ENCODE measurements around the gene ABCC1. TPM values are rescaled to one million over a fixed set of nuclear protein-coding genes. Genes with fewer than 3 reads are reported as not detected.

Gene ABCC1
- polyA plus RNA-seq, 3 donors, result 1.4 to 23.6 (median 3.0) TPM

- WGBS (ENCODE audit: insufficient coverage), result 81% methylated on average over 3 of the region's 4 CpGs
- H3K4me3 Mint-ChIP-seq, result no peak overlapping the region
- intact Hi-C loops (cut with micrococcal nuclease), result no loop called here
Measured at GRCh38 chr16:16019488-16019887, 70.1 kb downstream of the ABCC1 start.

GRCh38 chr16:16020291-16020690, 70.9 kb downstream of the ABCC1 start:
- Histone ChIP-seq H3K4me3 (replicated peaks in 1 of 3; ENCODE audit: low read depth in 2 of 3, low read length in 3 of 3) (no peak overlapping the region), H3K9me3 (replicated peaks in 1 of 2; ENCODE audit: control insufficient read depth in 1 of 2, insufficient read depth in 1 of 2, low read length in 2 of 2) (no peaks in the 10 kb centered on the region), H2AFZ (ENCODE audit: insufficient read depth, low read depth, low read length, poor library complexity, severe bottlenecking) (no peak overlapping the region), H3K27me3 (ENCODE audit: control insufficient read depth in 2 of 2, insufficient read depth in 2 of 2, low read length in 2 of 2) (no peaks in the 10 kb centered on the region), H3K36me3 (replicated peaks in 1 of 2; ENCODE audit: control insufficient read depth in 1 of 2, insufficient read depth in 2 of 2, low read length in 2 of 2) (peaks cover 36 to 97% of the 10 kb centered on the region in 2 donors), H3K4me2 (replicated peaks; ENCODE audit: extremely low read depth, low read length, poor library complexity, severe bottlenecking) (no peak overlapping the region), H3K79me2 (ENCODE audit: insufficient read depth, low read length) (no peaks in the 10 kb centered on the region), H3K4me1 (ENCODE audit: control insufficient read depth in 1 of 2, insufficient read depth in 2 of 2, low read length in 2 of 2) (peaks cover 2 to 8% of the 10 kb centered on the region in 2 donors), H3K9ac (ENCODE audit: insufficient read depth, low read length, poor library complexity, severe bottlenecking) (no peak overlapping the region), H4K20me1 (ENCODE audit: insufficient read depth, low read length) (peaks cover 30% of the 10 kb centered on the region), H3K27ac (ENCODE audit: low read depth in 1 of 2, low read length in 2 of 2) (no peak overlapping the region)
- TF ChIP-seq, protein P1, sequence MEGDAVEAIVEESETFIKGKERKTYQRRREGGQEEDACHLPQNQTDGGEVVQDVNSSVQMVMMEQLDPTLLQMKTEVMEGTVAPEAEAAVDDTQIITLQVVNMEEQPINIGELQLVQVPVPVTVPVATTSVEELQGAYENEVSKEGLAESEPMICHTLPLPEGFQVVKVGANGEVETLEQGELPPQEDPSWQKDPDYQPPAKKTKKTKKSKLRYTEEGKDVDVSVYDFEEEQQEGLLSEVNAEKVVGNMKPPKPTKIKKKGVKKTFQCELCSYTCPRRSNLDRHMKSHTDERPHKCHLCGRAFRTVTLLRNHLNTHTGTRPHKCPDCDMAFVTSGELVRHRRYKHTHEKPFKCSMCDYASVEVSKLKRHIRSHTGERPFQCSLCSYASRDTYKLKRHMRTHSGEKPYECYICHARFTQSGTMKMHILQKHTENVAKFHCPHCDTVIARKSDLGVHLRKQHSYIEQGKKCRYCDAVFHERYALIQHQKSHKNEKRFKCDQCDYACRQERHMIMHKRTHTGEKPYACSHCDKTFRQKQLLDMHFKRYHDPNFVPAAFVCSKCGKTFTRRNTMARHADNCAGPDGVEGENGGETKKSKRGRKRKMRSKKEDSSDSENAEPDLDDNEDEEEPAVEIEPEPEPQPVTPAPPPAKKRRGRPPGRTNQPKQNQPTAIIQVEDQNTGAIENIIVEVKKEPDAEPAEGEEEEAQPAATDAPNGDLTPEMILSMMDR (IDR thresholded peaks at IDR 0.05), result no peak
- WGBS (ENCODE audit: insufficient coverage), result no CpG with 5 or more reads among the region's 3 CpGs
- intact Hi-C loops (cut with micrococcal nuclease), result no loop called here
- Mint-ChIP-seq H3K9me3 (no peaks in the 10 kb centered on the region), H3K4me1 (peaks cover 20% of the 10 kb centered on the region), H3K4me3 (no peak overlapping the region), H3K27ac (peak overlapping the region in 1 of 7 donors; percentile 55), H3K27me3 (ENCODE audit: low read depth in 3 of 3) (peaks cover 0 to 2% (median 0%) of the 10 kb centered on the region in 3 donors), H3K36me3 (peaks cover 75 to 96% of the 10 kb centered on the region in 2 donors)
- no peak for DNase-seq

More at GRCh38 chr16:16019488-16019887, 70.1 kb downstream of the ABCC1 start:
- H3K9me3 Mint-ChIP-seq, result no peaks in the 10 kb centered on the region
- H3K27ac Mint-ChIP-seq, result peak overlapping the region in 2 of 7 donors; percentile 12 to 25
- H3K36me3 Mint-ChIP-seq, result peaks cover 74 to 96% of the 10 kb centered on the region in 2 donors
- Histone ChIP-seq H3K27me3 (ENCODE audit: control insufficient read depth in 2 of 2, insufficient read depth in 2 of 2, low read length in 2 of 2) (no peaks in the 10 kb centered on the region), H3K4me3 (replicated peaks in 1 of 3; ENCODE audit: low read depth in 2 of 3, low read length in 3 of 3) (no peak overlapping the region), H2AFZ (ENCODE audit: insufficient read depth, low read depth, low read length, poor library complexity, severe bottlenecking) (no peak overlapping the region), H3K79me2 (ENCODE audit: insufficient read depth, low read length) (no peaks in the 10 kb centered on the region), H3K9ac (ENCODE audit: insufficient read depth, low read length, poor library complexity, severe bottlenecking) (no peak overlapping the region), H3K4me2 (replicated peaks; ENCODE audit: extremely low read depth, low read length, poor library complexity, severe bottlenecking) (no peak overlapping the region), H3K9me3 (replicated peaks in 1 of 2; ENCODE audit: control insufficient read depth in 1 of 2, insufficient read depth in 1 of 2, low read length in 2 of 2) (no peaks in the 10 kb centered on the region), H3K36me3 (replicated peaks in 1 of 2; ENCODE audit: control insufficient read depth in 1 of 2, insufficient read depth in 2 of 2, low read length in 2 of 2) (peaks cover 42 to 97% of the 10 kb centered on the region in 2 donors), H3K27ac (ENCODE audit: low read depth in 1 of 2, low read length in 2 of 2) (no peak overlapping the region), H3K4me1 (ENCODE audit: control insufficient read depth in 1 of 2, insufficient read depth in 2 of 2, low read length in 2 of 2) (peaks cover 2 to 8% of the 10 kb centered on the region in 2 donors), H4K20me1 (ENCODE audit: insufficient read depth, low read length) (peaks cover 30% of the 10 kb centered on the region)
- H3K4me1 Mint-ChIP-seq, result peaks cover 20% of the 10 kb centered on the region
- no peak for DNase-seq
- TF ChIP-seq, protein P1 (IDR thresholded peaks at IDR 0.05), result no peak
- peaks cover 0 to 2% (median 0%) of the 10 kb centered on the region in 3 donors for H3K27me3 Mint-ChIP-seq (ENCODE audit: low read depth in 3 of 3)
